DMS53 (cell line): ENCODE results near the gene EED.
"Not testable (repeated sequence)": the region's sequence is repeated elsewhere in the genome, so short reads cannot be mapped to it uniquely, and the experiment has no call there.

Experiments used
- DNase-seq: peaks from one replicate; lab custom pipeline; 2025; lab: John Stamatoyannopoulos, UW

Gene EED

GRCh38 chr11:86291466-86292262, 47.1 kb downstream of the EED start:
- peak; percentile 83 for DNase-seq

GRCh38 chr11:86292912-86293616, 48.5 kb downstream of the EED start:
- DNase-seq = no peak

GRCh38 chr11:86294026-86294425, 49.5 kb downstream of the EED start:
- DNase-seq = no peak

- peak; percentile 53 for DNase-seq
Observed at GRCh38 chr11:86301742-86302091, 57.2 kb downstream of the EED start.

GRCh38 chr11:86302092-86302793, 57.7 kb downstream of the EED start, which contains the start of gene HIKESHI:
TSS of gene HIKESHI (plus strand) at chr11:86302240. CDS start at chr11:86302449, 209 bp downstream.
- peak; percentile 100 for DNase-seq

- DNase-seq = no peak
Observed at GRCh38 chr11:86303257-86303656, 58.7 kb downstream of the EED start.

- DNase-seq = not testable (repeated sequence)
Observed at GRCh38 chr11:86308710-86309109, 64.2 kb downstream of the EED start.

GRCh38 chr11:86313793-86314192, 69.2 kb downstream of the EED start:
- no peak for DNase-seq

- no peak for DNase-seq
Observed at GRCh38 chr11:86314636-86315035, 70.1 kb downstream of the EED start.
